Hepatocyte (in vitro differentiated cells): Measurements from ENCODE around the gene JAK1. TPM values are rescaled to one million over a fixed set of nuclear protein-coding genes. Genes with fewer than 3 reads are reported as not detected.

Experiments
- DNase-seq: peaks from one replicate; pipeline ENCODE4 v3.0.0-alpha.2; 2016; ENCODE audit warnings: low spot score
- H2AFZ ChIP-seq: fragments of 200-600 bp; sonication (generic); 2 replicates; pipeline ENCODE4 v1.6.0; 2016; ENCODE audit warnings: antibody characterized with exemption, mild to moderate bottlenecking
- H3K27ac ChIP-seq: fragments of 200-600 bp; sonication (generic); 2 replicates; pipeline ENCODE4 v1.5.1; 2016; ENCODE audit warnings: mild to moderate bottlenecking
- H3K27me3 ChIP-seq: fragments of 200-600 bp; sonication (generic); 2 replicates; pipeline ENCODE4 v1.6.1; 2016
- H3K36me3 ChIP-seq: fragments of 200-600 bp; sonication (generic); replicated peaks from 2 replicates; pipeline ENCODE4 v1.5.1; 2016; ENCODE audit warnings: low read depth; ENCODE audit not compliant: insufficient read depth
- H3K4me1 ChIP-seq: fragments of 200-600 bp; sonication (generic); 2 replicates; pipeline ENCODE4 v1.5.1; 2016; ENCODE audit warnings: mild to moderate bottlenecking, moderate library complexity; ENCODE audit not compliant: insufficient read depth
- H3K4me2 ChIP-seq: fragments of 200-600 bp; sonication (generic); 2 replicates; pipeline ENCODE4 v1.6.0; 2016
- H3K4me3 ChIP-seq: fragments of 200-600 bp; sonication (generic); 2 replicates; pipeline ENCODE4 v1.5.1; 2016; ENCODE audit warnings: mild to moderate bottlenecking
- H3K79me2 ChIP-seq: fragments of 200-600 bp; sonication (generic); 2 replicates; pipeline ENCODE4 v1.6.0; 2017; ENCODE audit warnings: mild to moderate bottlenecking
- H3K9me2 ChIP-seq: fragments of 200-600 bp; sonication (generic); replicated peaks from 2 replicates; pipeline ENCODE4 v1.6.0; 2017; ENCODE audit warnings: mild to moderate bottlenecking; ENCODE audit not compliant: insufficient read depth
- H3K9me3 ChIP-seq: fragments of 200-600 bp; sonication (generic); 2 replicates; pipeline ENCODE4 v1.5.1; 2016; ENCODE audit warnings: low read depth, mild to moderate bottlenecking
- H4K20me1 ChIP-seq: fragments of 200-600 bp; sonication (generic); 2 replicates; pipeline ENCODE4 v1.6.0; 2016; ENCODE audit warnings: mild to moderate bottlenecking; ENCODE audit not compliant: insufficient read depth, poor library complexity, severe bottlenecking
- EZH2 ChIP-seq: fragments of 200-600 bp; sonication (generic); IDR thresholded peaks from 2 replicates; pipeline ENCODE4 v1.6.1; 2016; ENCODE audit warnings: antibody characterized with exemption, mild to moderate bottlenecking, borderline replicate concordance
- EZH2phosphoT487 ChIP-seq: fragments of 200-600 bp; sonication (generic); IDR thresholded peaks from one replicate; pipeline ENCODE4 v1.6.1; 2018; ENCODE audit warnings: antibody characterized with exemption, mild to moderate bottlenecking, low read depth, moderate library complexity; ENCODE audit not compliant: unreplicated experiment, severe bottlenecking
- WGBS: methylation state at CpG from one replicate; pipeline ENCODE4 v1.1.6; 2016; ENCODE audit warnings: low lambda C conversion rate; ENCODE audit errors: missing lambda C conversion rate; 5-methylcytosine and 5-hydroxymethylcytosine counted together
- polyA plus RNA-seq: library from polyadenylated mRNA; unstranded; fragments of >200 nt; fragmentation: Nextera tagmentation; extraction: Ambion mirVana; gene quantifications from 2 replicates; pipeline ENCODE4 v1.2.1, GENCODE V29; 2016
- total RNA-seq: library from RNA; depleted of rRNA; stranded (reverse); fragments of >200 nt; gene quantifications from 2 replicates; pipeline ENCODE4 v1.2.3, GENCODE V29; 2014
- TF ChIP-seq, protein P1 (sequence below): fragments of 200-600 bp; sonication (generic); IDR thresholded peaks from 2 replicates; pipeline ENCODE4 v1.5.1; 2016; ENCODE audit warnings: antibody characterized with exemption, mild to moderate bottlenecking; ENCODE audit not compliant: poor library complexity

Gene JAK1
- total and polyA plus RNA-seq, 2 experiments from 2014 or later = 60.2 to 102 TPM

DNA sequence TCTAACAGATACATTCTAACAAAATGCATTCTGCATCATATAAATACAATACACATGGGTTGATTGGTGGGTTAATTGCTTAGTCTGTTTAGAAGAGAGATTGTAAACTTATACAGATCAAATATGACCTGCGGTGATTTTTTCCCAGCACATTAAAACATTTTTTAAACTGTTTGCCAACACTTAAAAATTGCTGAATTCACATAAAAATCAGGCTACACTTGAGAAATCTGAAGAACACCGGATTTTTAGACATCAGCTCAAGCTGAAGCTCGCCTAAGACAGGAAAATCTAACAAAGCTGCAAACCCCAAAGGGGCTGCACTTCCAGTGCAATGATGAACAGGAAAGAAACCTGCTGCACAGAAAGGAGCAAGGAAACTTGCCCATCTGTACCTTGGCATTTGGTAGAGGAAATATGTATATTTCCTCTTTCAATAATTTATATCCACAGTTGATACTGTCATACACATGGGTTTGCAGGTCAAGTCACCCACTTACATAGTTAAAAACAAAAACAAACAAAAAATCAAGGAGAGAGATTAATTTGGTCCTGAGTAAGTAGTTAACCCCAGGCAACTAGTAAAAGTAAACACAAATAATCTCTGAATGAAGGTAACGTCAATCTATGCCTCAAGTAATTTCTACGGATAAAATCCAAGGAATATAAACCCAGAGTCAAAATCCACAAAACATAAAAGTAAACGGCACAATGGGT, 30.4 kb upstream of the JAK1 start:
- no peak for DNase-seq
- Histone ChIP-seq H3K79me2 (no peaks in the 10 kb centered on the region), H3K27ac (no peak overlapping the region), H3K27me3 (no peaks in the 10 kb centered on the region), H2AFZ (no peak overlapping the region), H3K36me3 (no peaks in the 10 kb centered on the region), H3K4me2 (no peak overlapping the region), H4K20me1 (no peaks in the 10 kb centered on the region), H3K9me3 (no peaks in the 10 kb centered on the region), H3K4me1 (peaks cover under 1% of the 10 kb centered on the region), H3K9me2 (no peaks in the 10 kb centered on the region), H3K4me3 (no peak overlapping the region)
- 75% methylated on average over 6 of the region's 6 CpGs for WGBS
- no peak for TF ChIP-seq EZH2phosphoT487
- TF ChIP-seq, protein P1, sequence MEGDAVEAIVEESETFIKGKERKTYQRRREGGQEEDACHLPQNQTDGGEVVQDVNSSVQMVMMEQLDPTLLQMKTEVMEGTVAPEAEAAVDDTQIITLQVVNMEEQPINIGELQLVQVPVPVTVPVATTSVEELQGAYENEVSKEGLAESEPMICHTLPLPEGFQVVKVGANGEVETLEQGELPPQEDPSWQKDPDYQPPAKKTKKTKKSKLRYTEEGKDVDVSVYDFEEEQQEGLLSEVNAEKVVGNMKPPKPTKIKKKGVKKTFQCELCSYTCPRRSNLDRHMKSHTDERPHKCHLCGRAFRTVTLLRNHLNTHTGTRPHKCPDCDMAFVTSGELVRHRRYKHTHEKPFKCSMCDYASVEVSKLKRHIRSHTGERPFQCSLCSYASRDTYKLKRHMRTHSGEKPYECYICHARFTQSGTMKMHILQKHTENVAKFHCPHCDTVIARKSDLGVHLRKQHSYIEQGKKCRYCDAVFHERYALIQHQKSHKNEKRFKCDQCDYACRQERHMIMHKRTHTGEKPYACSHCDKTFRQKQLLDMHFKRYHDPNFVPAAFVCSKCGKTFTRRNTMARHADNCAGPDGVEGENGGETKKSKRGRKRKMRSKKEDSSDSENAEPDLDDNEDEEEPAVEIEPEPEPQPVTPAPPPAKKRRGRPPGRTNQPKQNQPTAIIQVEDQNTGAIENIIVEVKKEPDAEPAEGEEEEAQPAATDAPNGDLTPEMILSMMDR = no peak
- no peak for TF ChIP-seq EZH2

GRCh38 chr1:64995316-64995715, 29.0 kb upstream of the JAK1 start:
- H4K20me1 ChIP-seq = no peaks in the 10 kb centered on the region
- no peak overlapping the region for H2AFZ ChIP-seq
- H3K4me1 ChIP-seq = no peaks in the 10 kb centered on the region
- no peak overlapping the region for H3K4me3 ChIP-seq
- no peaks in the 10 kb centered on the region for H3K36me3 ChIP-seq
- H3K4me2 ChIP-seq = no peak overlapping the region
- TF ChIP-seq EZH2 (no peak), EZH2phosphoT487 (no peak)
- TF ChIP-seq, protein P1 = no peak
- no peaks in the 10 kb centered on the region for H3K9me2 ChIP-seq
- H3K27me3 ChIP-seq = no peaks in the 10 kb centered on the region
- H3K79me2 ChIP-seq = no peaks in the 10 kb centered on the region
- no peaks in the 10 kb centered on the region for H3K9me3 ChIP-seq
- 79% methylated on average over 5 of the region's 5 CpGs for WGBS
- no peak for DNase-seq
- no peak overlapping the region for H3K27ac ChIP-seq

DNA sequence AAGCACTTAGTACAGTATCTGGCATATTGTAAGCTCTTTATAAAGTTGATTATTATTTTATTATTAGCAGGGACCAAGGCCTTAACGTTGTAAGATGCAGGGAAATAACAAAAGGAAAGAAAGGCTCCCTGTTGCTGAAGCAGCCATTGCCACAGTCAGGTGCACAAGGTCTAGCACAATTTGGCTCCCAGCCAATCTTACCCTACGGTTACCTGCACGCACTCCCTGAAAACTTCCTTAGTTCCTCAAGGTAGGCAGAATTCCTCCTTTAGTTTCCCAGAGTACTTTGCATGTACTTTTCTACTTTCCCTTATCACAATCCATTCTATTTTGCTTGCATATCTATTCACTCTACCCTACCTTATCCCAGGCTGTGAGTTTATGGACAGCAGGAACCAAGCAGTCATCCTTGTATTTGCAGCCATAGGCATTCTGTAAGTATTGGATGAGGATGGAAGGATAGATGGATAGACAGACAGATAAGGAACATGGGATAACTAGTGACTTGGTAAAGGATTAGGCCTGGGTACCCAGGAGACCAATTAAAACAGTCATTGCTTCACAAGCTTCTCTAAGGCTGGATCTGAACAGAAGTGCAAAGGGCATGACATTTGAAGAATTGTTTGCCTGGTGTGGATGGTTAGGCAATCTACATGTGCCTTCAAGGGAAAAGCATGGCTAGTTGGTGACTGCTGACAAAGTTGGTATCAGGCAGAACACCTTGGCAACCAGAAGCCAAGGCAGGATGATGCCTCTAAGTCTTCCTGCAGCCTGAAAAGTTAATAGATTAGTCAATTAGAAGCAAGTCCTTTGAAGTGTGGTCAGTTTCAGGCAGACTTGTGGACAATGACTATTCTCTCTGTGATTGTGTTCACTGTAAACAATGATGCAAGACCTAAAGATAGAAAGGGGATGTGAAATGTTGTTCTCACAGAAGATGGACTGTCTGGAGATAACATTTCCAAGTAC, 20.8 kb upstream of the JAK1 start:
- 68% methylated on average over 3 of the region's 3 CpGs for WGBS
- no peaks in the 10 kb centered on the region for H3K27me3 ChIP-seq
- no peaks in the 10 kb centered on the region for H4K20me1 ChIP-seq
- DNase-seq = peak; percentile 43
- no peak overlapping the region for H2AFZ ChIP-seq
- H3K9me2 ChIP-seq = no peaks in the 10 kb centered on the region
- peaks cover 9% of the 10 kb centered on the region for H3K4me1 ChIP-seq
- H3K79me2 ChIP-seq = no peaks in the 10 kb centered on the region
- TF ChIP-seq EZH2phosphoT487 = no peak
- TF ChIP-seq, protein P1 = no peak
- TF ChIP-seq EZH2 = no peak
- no peak overlapping the region for H3K27ac ChIP-seq
- no peak overlapping the region for H3K4me2 ChIP-seq
- H3K4me3 ChIP-seq = no peak overlapping the region
- no peaks in the 10 kb centered on the region for H3K36me3 ChIP-seq
- H3K9me3 ChIP-seq = no peaks in the 10 kb centered on the region
